ENCODE measurements around the gene TIFAB.
A peak's percentile ranks its signal among the peaks of the same experiment; 100 is the strongest.

Gene TIFAB

DNA sequence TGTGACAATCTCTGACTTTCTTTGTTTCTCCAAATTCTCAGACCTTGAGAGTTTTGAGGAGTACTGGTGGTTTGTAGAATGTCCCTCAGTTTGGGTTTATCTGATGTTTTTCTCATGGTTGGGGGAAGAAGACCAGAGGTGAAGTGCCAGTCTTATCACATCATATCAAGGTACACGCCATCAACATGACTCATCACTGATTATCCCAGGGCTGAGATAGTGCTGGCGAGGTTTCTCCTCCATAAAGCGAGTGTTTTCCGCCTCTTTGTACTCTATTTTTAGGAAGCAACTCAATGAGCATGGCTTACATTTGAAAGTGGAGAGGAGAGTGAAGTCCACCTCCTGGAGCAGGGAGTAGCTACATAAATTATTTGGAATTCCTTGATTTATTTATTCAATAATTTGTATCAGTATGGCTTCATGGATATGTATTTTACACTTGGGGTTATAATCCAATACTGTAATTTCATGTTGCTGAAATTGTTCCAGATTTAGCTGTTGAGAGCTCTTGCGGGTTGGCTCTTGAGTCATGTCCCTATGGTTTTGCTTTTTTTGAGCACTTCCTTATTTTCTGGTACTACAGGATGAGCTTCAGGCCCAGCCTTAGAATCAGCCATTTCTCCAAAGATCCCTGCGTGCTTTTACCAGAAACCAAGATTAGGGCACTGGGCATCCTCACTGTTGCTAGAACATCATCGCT lies 28.9 kb downstream of the TIFAB start:
- peak; percentile 88 for DNase-seq

GRCh38 chr5:135422419-135422818 lies 29.7 kb downstream of the TIFAB start:
- no peak for DNase-seq

DNA sequence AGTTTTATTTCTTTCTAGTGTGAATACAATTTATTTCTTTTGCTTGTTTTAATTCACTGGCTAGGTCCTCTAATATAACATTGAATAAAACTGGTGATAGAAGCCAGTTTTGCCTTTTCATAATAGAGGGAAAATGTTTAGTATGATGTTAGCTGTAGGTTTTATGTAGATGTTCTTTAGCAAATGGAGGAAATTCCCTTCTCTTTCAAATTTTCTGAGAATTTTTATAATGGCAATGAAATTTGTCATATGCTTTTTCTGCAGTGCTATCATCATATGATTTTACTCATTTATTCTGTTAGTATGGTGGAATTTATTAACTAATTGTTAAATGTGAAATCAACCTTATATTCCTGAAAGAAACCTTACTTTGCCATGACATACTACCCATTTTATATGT lies 35.1 kb downstream of the TIFAB start:
- no peak for DNase-seq

GRCh38 chr5:135405082-135405481 lies 47.1 kb downstream of the TIFAB start:
- DNase-seq = no peak

- no peak for DNase-seq
Measured at GRCh38 chr5:135402031-135402430, 50.1 kb downstream of the TIFAB start.

- DNase-seq = peak; percentile 81
Measured at GRCh38 chr5:135400866-135401265, 51.3 kb downstream of the TIFAB start.

DNA sequence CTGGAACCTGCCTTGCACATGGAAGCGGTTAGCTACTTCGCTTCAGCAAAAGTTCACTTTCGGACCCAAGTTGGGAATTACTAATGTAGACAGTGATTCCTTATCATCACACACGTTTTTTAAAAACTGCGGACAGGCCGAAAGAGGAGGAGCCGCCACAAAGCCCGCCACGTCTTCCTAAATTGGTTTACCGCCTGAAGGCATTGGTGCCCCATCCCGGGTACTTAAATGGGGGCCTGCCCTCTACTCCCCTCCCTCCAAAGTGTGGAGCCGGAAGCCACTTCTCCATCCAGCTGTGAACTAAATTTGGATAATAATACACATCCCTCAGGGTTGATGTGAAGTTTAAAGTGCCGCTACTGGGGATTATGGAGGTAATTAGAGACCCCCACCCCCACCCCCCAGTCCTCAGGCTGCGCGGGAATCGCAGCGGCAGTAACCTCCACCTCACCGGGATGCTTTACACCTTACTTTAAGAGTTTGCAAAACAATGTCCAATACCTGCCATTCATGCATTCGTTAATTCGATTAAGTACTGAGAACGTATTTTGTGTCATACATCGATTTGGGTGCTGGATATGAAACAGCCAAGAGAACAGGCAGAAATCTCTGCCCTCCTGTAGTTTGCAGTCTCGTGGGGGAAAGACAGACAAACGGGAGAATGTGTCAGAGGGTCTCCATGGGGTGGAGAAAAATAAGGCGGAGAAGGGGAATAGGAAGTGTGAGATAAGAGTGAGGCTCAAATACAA lies 52.2 kb downstream of the TIFAB start:
- peak; percentile 52 for DNase-seq

DNA sequence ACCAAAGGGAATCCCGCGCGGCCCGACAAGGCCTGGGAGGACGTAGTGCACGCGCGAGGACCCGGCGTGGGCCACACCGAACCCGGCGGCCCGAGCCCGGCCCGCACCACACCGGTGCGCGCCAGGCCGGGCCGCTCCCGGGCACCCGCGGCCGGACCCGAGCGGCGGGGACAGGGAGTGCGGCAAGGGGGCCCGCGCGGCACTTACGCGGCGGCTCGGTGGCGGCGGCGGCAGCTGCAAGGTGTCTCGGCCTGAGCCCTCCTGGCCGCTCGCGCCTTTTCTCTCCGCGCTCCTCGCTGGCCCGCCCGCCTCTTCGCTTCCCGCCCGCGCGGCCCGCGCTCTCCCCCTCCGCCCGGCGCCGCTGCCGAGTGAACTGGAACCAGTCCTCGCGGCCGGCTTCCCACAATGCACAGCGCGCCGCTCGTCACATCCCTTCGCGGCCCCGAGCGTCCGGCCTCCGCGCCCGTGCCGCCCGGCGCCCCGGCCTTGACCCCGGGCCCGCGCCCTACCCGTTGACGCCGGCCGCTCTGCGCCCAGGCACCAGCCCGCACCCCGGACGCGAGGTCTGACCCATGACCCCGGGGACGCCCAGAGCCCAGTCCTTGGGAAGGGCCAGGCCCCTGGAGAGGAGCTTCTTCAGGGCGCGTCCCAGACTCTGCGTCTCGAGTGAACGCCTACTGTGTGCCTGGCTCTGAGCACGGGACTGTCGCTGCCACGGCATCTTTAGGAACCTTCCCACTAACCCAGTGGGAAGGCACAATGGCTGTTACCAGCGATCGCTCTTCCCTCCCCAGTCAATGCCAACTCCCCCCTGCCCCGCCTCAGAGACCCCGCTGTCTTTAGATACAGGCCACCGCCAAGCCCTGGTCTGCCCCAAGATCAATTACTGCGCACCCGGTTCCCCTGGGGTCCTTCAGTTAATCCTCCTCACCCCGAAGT lies 53.0 kb downstream of the TIFAB start, which contains the start of gene MACROH2A1:
TSS of gene MACROH2A1 (minus strand) at position 377 of the 939 bp plus-strand sequence. CDS start 10,138 bp downstream, outside the sequence.
- DNase-seq = peak; percentile 90

- peak; percentile 67 for DNase-seq
Measured at GRCh38 chr5:135398160-135398854, 53.8 kb downstream of the TIFAB start.

All from islet precursor cell (in vitro differentiated cells).